ENCODE measurements around the gene NOC4L. TPM values are rescaled to one million over a fixed set of nuclear protein-coding genes. Genes with fewer than 3 reads are reported as not detected.
"Not testable (repeated sequence)": the region's sequence is repeated elsewhere in the genome, so short reads cannot be mapped to it uniquely, and the experiment has no call there.

Gene NOC4L
- total RNA-seq = 14.5 TPM

GRCh38 chr12:132144115-132144809 is at the start of gene NOC4L, which contains the start of gene DDX51:
Gene NOC4L, plus strand, starts transcription at chr12:132144457. Its CDS starts 32 bp downstream, at chr12:132144489.
Gene DDX51, minus strand, starts transcription at chr12:132144319. Its CDS starts 23 bp downstream, at chr12:132144296.
- DNase-seq (ENCODE audit: low spot score) (peak; percentile 97), ATAC-seq (peak; percentile 96)
- intact Hi-C loops (cut with DNase I) = no loop called here

DNA sequence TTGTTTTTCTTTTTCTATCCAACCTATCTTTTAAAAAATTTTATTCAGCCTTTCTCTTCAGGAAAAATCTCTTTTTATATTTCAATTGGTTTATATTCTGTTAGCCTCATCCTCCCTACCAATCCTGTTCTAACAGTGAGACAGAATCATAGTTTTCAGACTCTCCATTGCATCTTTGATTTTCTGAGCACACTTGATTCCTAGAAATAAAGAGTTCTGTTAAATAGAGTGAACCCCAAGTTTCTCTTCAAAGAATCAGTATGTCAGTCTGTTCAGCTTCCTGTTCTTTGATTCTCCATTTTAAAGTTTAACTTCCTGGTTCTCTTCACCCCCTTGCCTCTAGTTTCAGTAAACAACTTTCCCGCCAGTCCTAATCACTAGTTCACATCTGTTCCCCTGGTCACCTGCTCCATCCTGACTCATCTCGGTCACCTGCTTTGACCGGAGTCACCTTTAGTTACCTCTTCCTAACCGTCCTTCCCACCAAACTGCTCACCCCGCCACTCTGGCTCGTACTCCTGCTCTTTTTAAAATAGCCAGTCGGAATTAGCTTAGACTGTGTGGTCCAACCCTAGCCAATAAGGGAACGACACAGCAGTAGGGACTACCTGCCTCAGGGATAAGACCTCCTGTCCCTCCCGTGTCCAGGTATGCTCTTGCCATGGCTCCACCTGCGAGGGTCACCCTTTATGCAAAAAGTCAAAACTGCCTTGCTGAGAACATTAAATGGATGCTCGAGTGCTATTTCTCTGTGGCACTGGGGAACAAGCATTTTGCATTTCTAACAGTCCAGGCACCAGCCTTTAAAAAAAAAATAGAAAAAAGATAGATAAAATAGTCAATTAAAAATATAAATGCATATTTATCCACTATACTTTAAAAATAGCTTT is 48.5 kb upstream of the NOC4L start:
- ATAC-seq = no peak
- intact Hi-C loops (cut with DNase I) = no loop called here
- no peak for DNase-seq (ENCODE audit: low spot score)

DNA sequence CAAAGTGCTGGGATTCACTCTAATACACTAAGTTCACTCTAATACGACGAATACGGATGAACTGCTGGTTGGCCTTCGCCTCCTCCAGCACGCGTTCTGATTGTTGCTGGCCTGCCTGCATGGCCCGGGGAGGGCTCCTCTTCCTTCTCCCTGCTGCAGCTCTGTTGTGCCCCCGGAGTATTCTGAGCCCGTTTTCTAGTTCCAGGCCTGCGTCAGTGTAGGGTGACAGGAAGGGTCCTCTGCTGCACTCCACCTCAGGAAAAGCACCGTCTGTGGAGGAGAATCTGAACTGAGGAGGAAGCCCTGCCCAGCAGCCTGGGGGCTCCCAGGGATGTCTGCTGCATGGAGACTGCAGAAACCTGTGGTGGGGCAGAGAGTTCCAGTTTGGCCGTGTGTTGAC is 44.5 kb upstream of the NOC4L start:
- no peak for ATAC-seq
- intact Hi-C loops (cut with DNase I) = no loop called here
- no peak for DNase-seq (ENCODE audit: low spot score)

DNA sequence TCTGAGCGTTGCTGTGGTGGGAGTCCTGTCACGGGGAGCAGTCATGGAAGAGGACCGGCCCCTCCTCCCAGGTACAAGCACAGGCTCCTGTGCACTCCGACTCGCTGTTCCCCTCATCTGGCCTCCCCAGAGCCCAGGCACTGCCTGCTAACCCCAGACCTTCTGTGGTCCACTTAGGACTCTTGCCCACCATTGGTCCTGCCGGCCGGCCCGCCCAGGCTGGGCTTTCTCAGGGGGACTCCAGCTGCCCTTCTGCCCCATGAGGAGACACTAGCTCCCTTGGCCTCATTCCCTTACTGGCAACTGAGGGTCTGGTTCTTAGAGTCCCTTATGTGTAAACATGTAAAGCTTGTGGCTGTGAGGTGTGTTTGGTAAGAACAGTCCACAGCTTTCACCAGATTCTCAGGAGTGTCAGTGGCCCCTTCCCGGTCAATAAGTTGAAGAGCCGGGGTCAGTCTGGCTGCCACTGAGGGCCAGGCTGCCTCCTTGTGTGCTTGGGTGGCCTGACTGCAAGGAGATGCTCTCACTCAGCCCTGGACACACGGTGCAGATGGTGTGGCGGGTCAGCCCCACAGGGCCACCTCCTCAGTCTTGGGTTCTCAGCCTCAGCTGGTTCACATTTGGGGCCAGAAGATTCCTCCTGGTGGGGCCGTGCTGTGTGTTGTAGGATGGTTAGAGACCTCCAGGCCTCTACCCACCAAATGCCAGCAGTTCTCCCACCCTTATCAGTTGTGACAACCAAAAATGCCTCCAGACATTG is 43.8 kb upstream of the NOC4L start:
- intact Hi-C loops (cut with DNase I) = no loop called here
- DNase-seq (ENCODE audit: low spot score) (no peak), ATAC-seq (no peak)

- DNase-seq (ENCODE audit: low spot score) (no peak), ATAC-seq (no peak)
- intact Hi-C loops (cut with DNase I) = no loop called here
These were observed 42.0 kb upstream of the NOC4L start for GRCh38 chr12:132102297-132102696.

DNA sequence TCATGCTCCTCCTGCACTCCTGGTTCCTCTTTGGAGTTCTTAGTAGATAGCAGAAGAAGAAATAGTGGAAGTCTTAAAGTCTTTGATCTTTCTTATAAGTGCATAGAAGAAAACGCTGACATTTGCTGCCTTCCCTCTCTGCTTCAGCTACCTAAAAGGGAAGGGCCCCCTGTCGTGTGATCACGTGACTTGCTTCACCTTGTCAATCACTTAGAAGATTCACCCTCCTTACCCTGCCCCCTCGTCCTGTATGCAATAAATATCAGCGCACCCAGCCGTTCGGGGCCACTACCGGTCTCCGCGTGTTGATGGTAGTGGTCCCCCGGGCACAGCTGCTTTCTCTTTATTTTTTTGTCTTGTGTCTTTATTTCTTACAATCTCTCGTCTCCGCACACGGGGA is 41.2 kb upstream of the NOC4L start:
- DNase-seq (ENCODE audit: low spot score); intact Hi-C loops (cut with DNase I); ATAC-seq: not testable (repeated sequence)

GRCh38 chr12:132103542-132104308 is 40.5 kb upstream of the NOC4L start:
- intact Hi-C loops (cut with DNase I) = no loop called here

GRCh38 chr12:132105467-132105866 is 38.8 kb upstream of the NOC4L start:
- no peak for ATAC-seq
- DNase-seq (ENCODE audit: low spot score) = no peak
- intact Hi-C loops (cut with DNase I) = no loop called here

More at GRCh38 chr12:132103542-132104308, 40.5 kb upstream of the NOC4L start:
- ATAC-seq = no peak
- no peak for DNase-seq (ENCODE audit: low spot score)

DNA sequence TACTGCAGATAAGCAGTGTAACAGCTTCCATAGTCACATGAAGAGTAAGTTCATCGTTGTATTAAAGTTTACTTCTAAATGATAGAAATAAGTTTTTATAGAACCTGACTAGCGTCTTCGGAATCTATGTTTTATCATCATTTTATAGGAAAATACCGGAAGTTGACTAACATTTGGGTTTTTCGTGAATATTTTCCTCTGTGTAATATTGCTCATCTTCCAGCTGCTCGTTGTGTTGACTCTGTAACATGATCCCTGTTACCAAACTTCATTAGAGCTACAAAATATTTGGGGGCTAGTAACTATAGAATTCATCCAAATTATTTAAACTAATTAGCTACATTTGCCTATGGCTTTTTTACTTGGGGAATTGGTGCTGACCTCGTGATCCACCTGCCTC is 37.3 kb upstream of the NOC4L start:
- DNase-seq (ENCODE audit: low spot score) (no peak), ATAC-seq (no peak)
- intact Hi-C loops (cut with DNase I) = no loop called here

- intact Hi-C loops (cut with DNase I) = no loop called here
- DNase-seq (ENCODE audit: low spot score) = no peak
- ATAC-seq = no peak
These were observed 35.9 kb upstream of the NOC4L start for GRCh38 chr12:132108211-132108832.

DNA sequence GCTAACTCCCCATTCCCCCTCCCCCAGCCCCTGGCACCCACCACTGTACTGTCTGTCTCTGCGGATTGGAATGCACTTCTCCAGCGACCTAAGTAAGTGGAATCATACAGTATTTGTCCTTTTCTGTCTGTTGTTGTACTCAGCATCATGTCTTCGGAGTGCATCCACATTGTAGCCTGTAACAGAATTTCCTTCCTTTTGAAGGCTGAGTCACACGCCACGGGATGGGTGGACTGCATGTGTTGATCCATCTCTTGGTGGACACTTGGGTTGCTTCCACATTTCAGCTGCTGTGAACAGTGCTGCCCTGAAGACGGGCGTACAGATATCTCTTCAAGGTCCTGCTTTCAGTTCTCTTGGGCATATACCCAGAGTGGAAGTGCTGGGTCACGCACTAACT is 34.5 kb upstream of the NOC4L start:
- DNase-seq (ENCODE audit: low spot score) (no peak), ATAC-seq (no peak)
- intact Hi-C loops (cut with DNase I) = no loop called here

- intact Hi-C loops (cut with DNase I) = no loop called here
- ATAC-seq = no peak
- DNase-seq (ENCODE audit: low spot score) = no peak
These were observed 33.6 kb upstream of the NOC4L start for GRCh38 chr12:132110677-132111076.

DNA sequence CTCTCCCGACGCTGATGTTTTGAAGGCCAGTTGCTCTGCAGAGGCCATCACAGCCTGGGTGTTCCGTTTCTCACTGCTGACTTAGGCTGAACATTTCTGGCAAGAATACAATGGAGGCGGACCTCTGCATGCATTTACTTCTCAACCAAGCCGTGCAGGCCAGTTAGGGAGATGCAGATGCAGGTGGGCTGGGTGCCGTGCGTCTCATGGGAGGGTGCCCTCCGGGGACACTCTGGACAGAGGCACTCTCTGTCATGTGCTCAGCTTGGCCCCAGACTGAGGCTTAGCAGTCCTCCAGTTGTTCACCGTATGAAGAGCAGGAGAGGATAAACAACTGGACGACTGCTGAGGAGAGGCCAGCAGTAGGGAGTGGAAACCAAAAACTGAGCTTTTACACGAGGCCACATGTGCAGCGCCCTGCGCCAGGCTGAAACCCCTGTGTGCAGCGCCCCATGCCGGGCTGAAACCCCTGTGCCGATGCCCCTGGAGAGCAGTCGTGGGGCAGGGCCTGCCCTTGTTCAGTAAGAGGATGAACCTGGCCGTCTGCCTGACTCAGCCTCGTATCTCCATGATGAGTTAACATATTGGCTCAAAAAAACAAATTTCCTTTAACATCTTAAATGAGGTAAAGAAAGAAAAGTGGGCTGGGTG is 32.5 kb upstream of the NOC4L start:
- ATAC-seq = no peak
- intact Hi-C loops (cut with DNase I) = no loop called here

DNA sequence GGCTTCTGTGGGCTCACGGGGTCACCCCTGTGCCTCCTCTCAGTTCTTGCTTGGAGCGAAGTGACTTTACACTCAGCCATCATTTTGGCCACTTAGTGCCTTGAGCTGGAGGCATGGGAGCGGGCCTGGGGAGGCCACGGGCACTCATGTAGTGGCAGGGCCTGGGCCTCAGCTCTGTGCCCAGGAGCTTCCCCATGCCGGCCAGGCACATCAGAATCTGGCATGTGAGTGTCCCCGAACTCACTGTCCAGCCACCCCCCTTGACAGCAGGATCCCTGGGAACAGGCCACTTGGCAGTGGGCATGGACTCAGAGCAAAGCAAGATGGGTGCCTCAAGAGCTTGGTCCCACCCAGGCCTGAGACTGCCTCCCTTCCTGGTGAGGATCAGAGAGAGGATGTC is 29.6 kb upstream of the NOC4L start:
- ATAC-seq = no peak
- DNase-seq (ENCODE audit: low spot score) = no peak
- intact Hi-C loops (cut with DNase I) = no loop called here

More for the DNA sequence above, 32.5 kb upstream of the NOC4L start:
- no peak for DNase-seq (ENCODE audit: low spot score)

DNA sequence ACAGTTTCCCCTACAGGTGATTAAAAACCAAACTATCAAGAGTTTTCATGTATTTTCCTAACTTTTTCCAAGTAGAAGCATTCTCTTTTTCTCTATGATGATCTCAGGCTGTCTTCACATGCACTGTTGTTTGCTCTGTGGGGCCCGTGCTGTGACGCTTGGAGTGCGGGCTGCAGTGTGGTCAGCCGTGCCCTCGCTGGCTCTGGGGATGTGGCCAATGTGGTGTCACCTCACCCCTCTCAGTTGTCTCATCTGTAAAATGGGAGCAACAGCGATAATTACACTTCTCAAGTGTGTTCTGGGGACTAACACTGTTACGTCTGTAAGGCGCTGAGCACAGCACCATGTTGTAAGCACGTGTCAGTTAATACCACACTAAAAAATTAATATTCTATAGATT is 28.8 kb upstream of the NOC4L start:
- no peak for DNase-seq (ENCODE audit: low spot score)
- intact Hi-C loops (cut with DNase I) = no loop called here
- no peak for ATAC-seq

DNA sequence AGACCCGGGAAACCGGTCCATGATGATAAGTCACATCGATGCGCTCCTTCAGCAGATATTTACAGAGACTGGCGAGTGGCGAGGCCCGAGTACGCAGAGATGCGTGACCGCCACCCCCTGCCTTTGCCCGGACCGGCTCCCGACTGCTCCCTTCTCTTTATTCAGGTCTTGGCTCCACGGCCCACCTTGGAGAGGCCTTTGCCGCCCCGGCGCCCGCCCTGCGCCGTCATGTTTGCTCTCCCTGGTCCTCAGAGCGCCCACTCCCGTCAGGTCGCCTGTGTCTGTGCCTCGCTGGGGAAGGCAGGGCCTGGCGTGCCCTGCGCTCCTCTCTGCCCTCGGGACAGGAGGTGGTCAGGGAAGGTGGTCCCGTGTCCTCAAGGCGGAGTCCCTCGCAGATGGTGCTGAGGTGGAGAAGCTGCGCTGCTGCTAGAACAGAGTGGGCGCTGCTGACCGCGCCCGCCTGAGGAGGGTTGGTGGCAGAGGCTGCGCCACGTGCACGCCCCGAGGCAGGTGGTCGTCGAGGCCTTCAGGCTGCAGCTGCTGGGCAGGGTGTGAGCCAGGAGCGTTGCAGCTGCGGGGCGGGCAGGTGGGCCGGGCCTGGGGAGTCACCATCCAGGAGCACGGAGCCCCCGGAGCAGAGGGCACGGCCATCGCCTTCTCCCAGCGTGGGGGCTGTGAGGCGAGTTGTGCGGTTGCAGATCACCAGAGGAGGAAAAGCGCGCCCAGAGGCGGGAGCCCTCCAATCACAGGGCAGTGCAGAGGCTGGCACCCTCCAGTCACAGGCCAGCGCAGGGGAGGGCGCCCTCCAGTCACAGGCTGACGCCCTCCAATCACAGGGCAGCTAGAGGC is 27.3 kb upstream of the NOC4L start:
- no peak for DNase-seq (ENCODE audit: low spot score)
- ATAC-seq = no peak
- intact Hi-C loops (cut with DNase I) = no loop called here

- no peak for ATAC-seq
- DNase-seq (ENCODE audit: low spot score) = no peak
- intact Hi-C loops (cut with DNase I) = no loop called here
These were observed 26.7 kb upstream of the NOC4L start for GRCh38 chr12:132117558-132117875.
